ENCODE results near the gene LRRK2. TPM values are rescaled to one million over a fixed set of nuclear protein-coding genes. Genes with fewer than 3 reads are reported as not detected.
A peak's percentile ranks its signal among the peaks of the same experiment; 100 is the strongest.

Gene LRRK2
- total and polyA plus RNA-seq, 7 experiments from 2014 or later, result 0.16 to 32.2 (median 2.1) TPM; not detected in 3

DNA sequence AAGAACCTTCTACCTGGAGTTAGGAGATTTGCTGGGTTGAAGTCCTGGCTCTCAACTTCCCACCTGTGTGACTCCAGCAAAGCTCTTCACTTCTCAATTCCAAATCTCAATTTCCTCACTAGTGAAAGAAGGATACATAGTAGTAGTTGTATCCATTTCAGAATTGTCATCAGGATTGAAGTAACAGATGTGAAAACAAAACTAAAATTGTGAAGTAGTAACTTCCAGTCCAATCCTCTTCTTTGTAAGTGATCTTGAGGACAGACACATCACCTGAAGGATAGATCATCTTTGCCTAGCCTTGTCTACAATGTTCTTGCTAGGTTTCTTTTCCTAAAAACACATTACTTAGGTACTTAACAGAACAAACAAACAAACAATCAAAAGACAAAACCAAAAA, 1.2 kb upstream of the LRRK2 start:
- Histone ChIP-seq H3K36me3 (ENCODE audit: control insufficient read depth in 2 of 3, insufficient read depth in 3 of 3, low read length in 3 of 3) (no peaks in the 10 kb centered on the region), H3K27ac (ENCODE audit: low read depth, low read length) (no peak overlapping the region), H3K27me3 (ENCODE audit: control insufficient read depth in 2 of 2, insufficient read depth in 2 of 2, low read length in 2 of 2) (peaks cover 0 to 4% of the 10 kb centered on the region in 2 donors), H3K4me3 (ENCODE audit: low read length) (no peak overlapping the region), H3K4me1 (ENCODE audit: control insufficient read depth in 2 of 2, insufficient read depth in 2 of 2, low read length in 2 of 2) (no peaks in the 10 kb centered on the region), H3K9me3 (ENCODE audit: control insufficient read depth in 2 of 3, low read length in 3 of 3) (no peaks in the 10 kb centered on the region)
- Mint-ChIP-seq H3K36me3 (peaks cover 0 to 3% (median 0%) of the 10 kb centered on the region in 5 donors), H3K4me1 (peaks cover 0 to 13% (median 9%) of the 10 kb centered on the region in 7 donors), H3K27ac (no peak overlapping the region), H3K4me3 (peak overlapping the region in 5 of 10 donors; percentile 33 to 62 (median 53)), H3K9me3 (peaks cover 0 to 30% (median 3%) of the 10 kb centered on the region in 11 donors), H3K27me3 (peaks cover 53 to 62% (median 60%) of the 10 kb centered on the region in 5 donors)
- CTCF ChIA-PET, result no interaction called here
- no peak for ATAC-seq
- no peak for DNase-seq
- intact Hi-C loops (cut with micrococcal nuclease), result loop anchor here in 1 of 2 donors (2.0 kb wide), 1 partner anchor 71 kb away; no protein-coding TSS in a partner anchor
- POLR2A ChIA-PET, result no interaction called here

DNA sequence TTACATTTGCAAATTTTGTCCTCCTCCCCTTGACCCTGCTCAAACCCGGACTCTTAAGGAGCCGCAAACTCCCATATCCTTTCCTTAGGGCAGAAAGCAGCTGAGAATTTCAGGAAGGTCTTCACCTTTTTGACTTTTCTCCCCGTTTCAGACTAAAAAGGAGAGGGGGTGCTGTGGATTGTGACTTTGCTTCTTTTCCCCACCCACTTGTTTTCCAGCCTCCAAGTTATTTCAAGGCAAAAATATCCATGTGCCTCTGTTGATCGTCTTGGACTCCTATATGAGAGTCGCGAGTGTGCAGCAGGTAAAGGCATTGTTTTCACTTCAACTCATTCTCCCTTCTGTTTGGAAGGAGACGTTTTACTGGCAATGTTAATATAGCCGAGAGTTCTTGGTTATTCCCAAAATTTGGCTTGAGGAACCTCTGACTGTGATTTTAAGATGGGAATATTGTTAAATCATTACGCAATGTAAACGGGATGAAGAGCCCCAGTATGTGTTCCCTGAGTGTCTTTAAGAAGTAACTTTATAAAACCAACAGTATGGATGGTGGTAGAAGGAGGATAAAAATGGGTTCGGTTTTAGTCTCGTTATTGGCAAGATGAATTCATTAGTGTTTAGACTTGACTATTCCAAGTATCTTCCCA, 663 bp downstream of the LRRK2 start:
- Histone ChIP-seq H3K4me3 (ENCODE audit: low read length) (no peak overlapping the region), H3K27me3 (ENCODE audit: control insufficient read depth in 2 of 2, insufficient read depth in 2 of 2, low read length in 2 of 2) (peaks cover 0 to 4% of the 10 kb centered on the region in 2 donors), H3K9me3 (ENCODE audit: control insufficient read depth in 2 of 3, low read length in 3 of 3) (no peaks in the 10 kb centered on the region), H3K4me1 (ENCODE audit: control insufficient read depth in 2 of 2, insufficient read depth in 2 of 2, low read length in 2 of 2) (no peaks in the 10 kb centered on the region), H3K27ac (ENCODE audit: low read depth, low read length) (no peak overlapping the region), H3K36me3 (ENCODE audit: control insufficient read depth in 2 of 3, insufficient read depth in 3 of 3, low read length in 3 of 3) (no peaks in the 10 kb centered on the region)
- Mint-ChIP-seq H3K36me3 (peaks cover 0 to 3% (median 0%) of the 10 kb centered on the region in 5 donors), H3K27me3 (peaks cover 55 to 65% (median 58%) of the 10 kb centered on the region in 5 donors), H3K4me1 (peaks cover 0 to 13% (median 9%) of the 10 kb centered on the region in 7 donors), H3K4me3 (peak overlapping the region in 9 of 10 donors; percentile 5 to 62 (median 46)), H3K27ac (no peak overlapping the region), H3K9me3 (peaks cover 0 to 30% (median 5%) of the 10 kb centered on the region in 11 donors)
- no peak for DNase-seq
- intact Hi-C loops (cut with micrococcal nuclease), result loop anchor here in 1 of 2 donors (2.0 kb wide), 1 partner anchor 73 kb away; no protein-coding TSS in a partner anchor
- ATAC-seq, result no peak
- ChIA-PET CTCF (no interaction called here), POLR2A (no interaction called here)

DNA sequence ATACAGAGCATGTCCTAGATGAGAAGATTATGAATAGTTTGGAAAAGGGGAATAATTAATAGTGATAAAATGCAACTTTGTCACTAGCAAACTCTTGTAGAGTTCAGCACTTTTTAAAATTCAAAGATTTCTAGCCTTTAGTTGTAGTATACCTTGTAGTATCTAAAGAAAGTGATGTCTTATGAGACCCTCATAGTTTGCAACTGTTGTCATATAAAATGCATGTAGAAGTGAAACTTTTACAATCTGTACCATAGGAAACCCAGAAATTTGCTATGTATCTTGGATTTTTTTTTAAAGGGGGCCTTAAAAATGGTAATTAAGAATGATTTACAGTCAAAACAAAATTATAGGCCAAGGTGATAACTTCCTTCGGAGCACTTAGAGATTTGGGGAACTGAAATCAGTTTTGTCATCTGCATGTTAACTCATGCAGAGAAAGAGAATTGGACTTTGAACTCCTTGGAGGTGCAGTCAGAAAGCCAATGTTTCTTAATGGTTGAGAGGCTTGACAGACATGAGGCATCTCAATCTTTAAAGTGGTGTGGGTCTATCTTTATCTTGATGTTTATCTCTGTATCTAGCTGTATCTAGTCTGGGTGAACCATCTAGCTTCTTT, 1.3 kb downstream of the LRRK2 start:
- Mint-ChIP-seq H3K4me3 (peak overlapping the region in 2 of 10 donors; percentile 5 to 62), H3K4me1 (peaks cover 0 to 13% (median 9%) of the 10 kb centered on the region in 7 donors), H3K36me3 (peaks cover 0 to 3% (median 0%) of the 10 kb centered on the region in 5 donors), H3K27ac (no peak overlapping the region), H3K9me3 (peaks cover 0 to 30% (median 5%) of the 10 kb centered on the region in 11 donors), H3K27me3 (peaks cover 54 to 62% (median 55%) of the 10 kb centered on the region in 5 donors)
- ChIA-PET POLR2A (no interaction called here), CTCF (no interaction called here)
- Histone ChIP-seq H3K9me3 (ENCODE audit: control insufficient read depth in 2 of 3, low read length in 3 of 3) (no peaks in the 10 kb centered on the region), H3K27ac (ENCODE audit: low read depth, low read length) (no peak overlapping the region), H3K27me3 (ENCODE audit: control insufficient read depth in 2 of 2, insufficient read depth in 2 of 2, low read length in 2 of 2) (peaks cover 0 to 4% of the 10 kb centered on the region in 2 donors), H3K36me3 (ENCODE audit: control insufficient read depth in 2 of 3, insufficient read depth in 3 of 3, low read length in 3 of 3) (no peaks in the 10 kb centered on the region), H3K4me1 (ENCODE audit: control insufficient read depth in 2 of 2, insufficient read depth in 2 of 2, low read length in 2 of 2) (no peaks in the 10 kb centered on the region), H3K4me3 (ENCODE audit: low read length) (no peak overlapping the region)
- DNase-seq (no peak), ATAC-seq (peak; percentile 31)
- intact Hi-C loops (cut with micrococcal nuclease), result loop anchor here in 1 of 2 donors (2.0 kb wide), 1 partner anchor 73 kb away; no protein-coding TSS in a partner anchor

DNA sequence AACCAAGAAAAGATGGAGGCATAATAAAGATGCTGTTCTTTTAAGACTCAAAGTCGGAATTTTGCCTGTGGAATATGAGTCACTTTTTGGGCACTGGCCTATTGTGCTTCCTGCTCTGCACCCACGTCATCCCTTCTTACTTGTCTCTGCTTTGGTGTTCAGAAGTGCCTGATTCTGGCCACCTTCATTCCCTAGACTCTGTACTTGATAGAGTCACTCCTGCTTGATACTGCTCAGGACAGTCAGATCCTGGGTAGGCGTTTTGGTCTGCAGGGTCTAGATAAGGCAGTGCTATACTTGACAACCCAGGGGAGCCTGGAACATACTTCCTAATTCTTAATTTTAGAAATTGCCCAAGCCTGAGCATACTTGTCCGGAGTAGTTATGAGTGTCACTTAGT, 1.9 kb downstream of the LRRK2 start:
- CTCF ChIA-PET, result no interaction called here
- no peak overlapping the region for H3K4me3 Mint-ChIP-seq
- H3K27me3 Mint-ChIP-seq, result peaks cover 54 to 59% (median 55%) of the 10 kb centered on the region in 5 donors
- Histone ChIP-seq H3K4me3 (ENCODE audit: low read length) (no peak overlapping the region), H3K9me3 (ENCODE audit: control insufficient read depth in 2 of 3, low read length in 3 of 3) (no peaks in the 10 kb centered on the region), H3K27ac (ENCODE audit: low read depth, low read length) (no peak overlapping the region), H3K4me1 (ENCODE audit: control insufficient read depth in 2 of 2, insufficient read depth in 2 of 2, low read length in 2 of 2) (no peaks in the 10 kb centered on the region), H3K27me3 (ENCODE audit: control insufficient read depth in 2 of 2, insufficient read depth in 2 of 2, low read length in 2 of 2) (peaks cover 0 to 4% of the 10 kb centered on the region in 2 donors), H3K36me3 (ENCODE audit: control insufficient read depth in 2 of 3, insufficient read depth in 3 of 3, low read length in 3 of 3) (no peaks in the 10 kb centered on the region)
- H3K27ac Mint-ChIP-seq, result no peak overlapping the region
- ATAC-seq (peak; percentile 55), DNase-seq (no peak)
- POLR2A ChIA-PET, result no interaction called here
- peaks cover 0 to 13% (median 9%) of the 10 kb centered on the region in 7 donors for H3K4me1 Mint-ChIP-seq
- intact Hi-C loops (cut with micrococcal nuclease), result no loop called here
- H3K36me3 Mint-ChIP-seq, result peaks cover 0 to 3% (median 0%) of the 10 kb centered on the region in 5 donors
- peaks cover 0 to 30% (median 5%) of the 10 kb centered on the region in 11 donors for H3K9me3 Mint-ChIP-seq

DNA sequence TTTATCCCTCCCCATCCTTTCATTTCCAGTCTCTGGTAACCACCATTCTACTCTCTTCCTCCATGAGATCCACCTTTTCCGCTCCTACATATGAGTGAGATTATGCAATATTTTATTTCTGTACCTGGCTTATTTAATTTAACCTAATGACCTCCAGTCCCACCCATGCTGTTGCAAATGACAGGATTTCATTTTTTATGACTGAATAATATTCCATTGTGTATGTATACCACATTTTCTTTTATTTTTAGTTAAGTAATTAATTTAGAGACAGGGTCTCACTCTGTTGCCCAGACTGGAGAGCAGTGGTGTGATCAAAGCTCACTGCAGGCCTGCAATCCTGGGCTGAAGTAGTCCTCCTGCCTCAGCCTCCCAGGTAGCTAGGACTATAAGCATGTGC, 2.6 kb downstream of the LRRK2 start:
- H3K4me1 ChIP-seq (ENCODE audit: control insufficient read depth in 2 of 2, insufficient read depth in 2 of 2, low read length in 2 of 2), result no peaks in the 10 kb centered on the region
- H3K4me3 ChIP-seq (ENCODE audit: low read length), result no peak overlapping the region
- peaks cover 0 to 3% (median 0%) of the 10 kb centered on the region in 5 donors for H3K36me3 Mint-ChIP-seq
- no peak for DNase-seq
- no peaks in the 10 kb centered on the region for H3K9me3 ChIP-seq (ENCODE audit: control insufficient read depth in 2 of 3, low read length in 3 of 3)
- H3K27me3 ChIP-seq (ENCODE audit: control insufficient read depth in 2 of 2, insufficient read depth in 2 of 2, low read length in 2 of 2), result peaks cover 0 to 4% of the 10 kb centered on the region in 2 donors
- H3K4me1 Mint-ChIP-seq, result peaks cover 0 to 13% (median 9%) of the 10 kb centered on the region in 7 donors
- peaks cover 0 to 30% (median 5%) of the 10 kb centered on the region in 11 donors for H3K9me3 Mint-ChIP-seq
- no peak overlapping the region for H3K27ac ChIP-seq (ENCODE audit: low read depth, low read length)
- intact Hi-C loops (cut with micrococcal nuclease), result no loop called here
- H3K4me3 Mint-ChIP-seq, result no peak overlapping the region
- H3K27me3 Mint-ChIP-seq, result peaks cover 50 to 60% (median 54%) of the 10 kb centered on the region in 5 donors
- no peaks in the 10 kb centered on the region for H3K36me3 ChIP-seq (ENCODE audit: control insufficient read depth in 2 of 3, insufficient read depth in 3 of 3, low read length in 3 of 3)
- CTCF ChIA-PET, result no interaction called here
- no peak for ATAC-seq
- POLR2A ChIA-PET, result no interaction called here
- no peak overlapping the region for H3K27ac Mint-ChIP-seq

DNA sequence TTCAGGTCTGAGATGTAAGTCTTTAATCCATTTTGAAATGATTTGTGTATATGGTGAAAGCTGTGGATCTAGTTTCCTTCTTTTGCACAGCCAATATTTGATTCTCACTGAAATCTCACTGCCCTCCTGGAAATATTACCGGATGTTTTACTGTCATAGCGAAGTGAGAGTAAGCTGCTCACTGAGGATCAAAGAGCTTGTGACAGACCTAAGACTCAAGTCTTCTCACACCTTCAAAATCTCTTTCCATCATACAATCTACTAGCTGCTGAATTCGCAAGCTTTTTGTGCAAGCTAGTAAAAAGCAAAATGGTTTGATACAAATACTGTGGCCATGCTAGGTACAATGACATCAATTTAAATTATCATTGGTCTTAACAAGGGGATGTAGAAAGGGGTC, 3.9 kb downstream of the LRRK2 start:
- Mint-ChIP-seq H3K9me3 (peaks cover 0 to 26% (median 4%) of the 10 kb centered on the region in 11 donors), H3K4me1 (peaks cover 0 to 11% (median 9%) of the 10 kb centered on the region in 7 donors), H3K27ac (no peak overlapping the region), H3K27me3 (peaks cover 38 to 48% (median 41%) of the 10 kb centered on the region in 5 donors), H3K4me3 (no peak overlapping the region), H3K36me3 (peaks cover 0 to 3% (median 0%) of the 10 kb centered on the region in 5 donors)
- no peaks in the 10 kb centered on the region for H3K9me3 ChIP-seq (ENCODE audit: control insufficient read depth in 2 of 3, low read length in 3 of 3)
- POLR2A ChIA-PET, result no interaction called here
- CTCF ChIA-PET, result no interaction called here
- no peak overlapping the region for H3K4me3 ChIP-seq (ENCODE audit: low read length)
- intact Hi-C loops (cut with micrococcal nuclease), result no loop called here
- ATAC-seq (no peak), DNase-seq (no peak)
- no peaks in the 10 kb centered on the region for H3K27me3 ChIP-seq (ENCODE audit: control insufficient read depth in 2 of 2, insufficient read depth in 2 of 2, low read length in 2 of 2)
- H3K27ac ChIP-seq (ENCODE audit: low read depth, low read length), result no peak overlapping the region
- no peaks in the 10 kb centered on the region for H3K36me3 ChIP-seq (ENCODE audit: control insufficient read depth in 2 of 3, insufficient read depth in 3 of 3, low read length in 3 of 3)
- no peaks in the 10 kb centered on the region for H3K4me1 ChIP-seq (ENCODE audit: control insufficient read depth in 2 of 2, insufficient read depth in 2 of 2, low read length in 2 of 2)
